ENCODE measurements around the gene HECW1.

HECW1 gene

GRCh38 chr7:43142703-43143102 lies 30.3 kb downstream of the HECW1 start:
- DNase-seq (ENCODE audit: low read depth in 1 of 2, low spot score in 1 of 2) = no peak

GRCh38 chr7:43143918-43144589 lies 31.6 kb downstream of the HECW1 start:
- DNase-seq (ENCODE audit: low read depth in 1 of 2, low spot score in 1 of 2) = no peak

- no peak for DNase-seq (ENCODE audit: low read depth in 1 of 2, low spot score in 1 of 2)
Measured at GRCh38 chr7:43148161-43148731, 35.8 kb downstream of the HECW1 start.

GRCh38 chr7:43151076-43151475 lies 38.6 kb downstream of the HECW1 start:
- DNase-seq (ENCODE audit: low read depth in 1 of 2, low spot score in 1 of 2) = no peak

GRCh38 chr7:43152696-43153095 lies 40.2 kb downstream of the HECW1 start:
- DNase-seq (ENCODE audit: low read depth in 1 of 2, low spot score in 1 of 2) = no peak

- no peak for DNase-seq (ENCODE audit: low read depth in 1 of 2, low spot score in 1 of 2)
Measured at GRCh38 chr7:43155636-43156035, 43.2 kb downstream of the HECW1 start.

GRCh38 chr7:43163885-43164284 lies 51.4 kb downstream of the HECW1 start:
- no peak for DNase-seq (ENCODE audit: low read depth in 1 of 2, low spot score in 1 of 2)

GRCh38 chr7:43164757-43165156 lies 52.3 kb downstream of the HECW1 start:
- DNase-seq (ENCODE audit: low read depth in 1 of 2, low spot score in 1 of 2) = no peak

GRCh38 chr7:43166686-43167085 lies 54.2 kb downstream of the HECW1 start:
- DNase-seq (ENCODE audit: low read depth in 1 of 2, low spot score in 1 of 2) = no peak

GRCh38 chr7:43169076-43169475 lies 56.6 kb downstream of the HECW1 start:
- no peak for DNase-seq (ENCODE audit: low read depth in 1 of 2, low spot score in 1 of 2)

- no peak for DNase-seq (ENCODE audit: low read depth in 1 of 2, low spot score in 1 of 2)
Measured at GRCh38 chr7:43170571-43170970, 58.1 kb downstream of the HECW1 start.

- DNase-seq (ENCODE audit: low read depth in 1 of 2, low spot score in 1 of 2) = no peak
Measured at GRCh38 chr7:43175570-43176200, 63.2 kb downstream of the HECW1 start.

GRCh38 chr7:43179393-43179792 lies 66.9 kb downstream of the HECW1 start:
- no peak for DNase-seq (ENCODE audit: low read depth in 1 of 2, low spot score in 1 of 2)

GRCh38 chr7:43192806-43193460 lies 80.5 kb downstream of the HECW1 start:
- DNase-seq (ENCODE audit: low read depth in 1 of 2, low spot score in 1 of 2) = no peak

- DNase-seq (ENCODE audit: low read depth in 1 of 2, low spot score in 1 of 2) = no peak
Measured at GRCh38 chr7:43193893-43194292, 81.4 kb downstream of the HECW1 start.

- DNase-seq (ENCODE audit: low read depth in 1 of 2, low spot score in 1 of 2) = no peak
Measured at GRCh38 chr7:43195256-43195655, 82.8 kb downstream of the HECW1 start.

GRCh38 chr7:43195768-43196167 lies 83.3 kb downstream of the HECW1 start:
- DNase-seq (ENCODE audit: low read depth in 1 of 2, low spot score in 1 of 2) = no peak

GRCh38 chr7:43196379-43196778 lies 83.9 kb downstream of the HECW1 start:
- DNase-seq (ENCODE audit: low read depth in 1 of 2, low spot score in 1 of 2) = no peak

- no peak for DNase-seq (ENCODE audit: low read depth in 1 of 2, low spot score in 1 of 2)
Measured at GRCh38 chr7:43198016-43198415, 85.6 kb downstream of the HECW1 start.

- no peak for DNase-seq (ENCODE audit: low read depth in 1 of 2, low spot score in 1 of 2)
Measured at GRCh38 chr7:43198599-43199090, 86.2 kb downstream of the HECW1 start.

GRCh38 chr7:43199371-43200160 lies 87.1 kb downstream of the HECW1 start:
- DNase-seq (ENCODE audit: low read depth in 1 of 2, low spot score in 1 of 2) = no peak

All from activated CD4-positive, alpha-beta T cell treated with anti-CD3 and anti-CD28 coated beads, Interleukin-2, amount 50 U/mL, for 24 hours (primary cell).